ENCODE results near the gene BCL2L15.
A peak's percentile ranks its signal among the peaks of the same experiment; 100 is the strongest.

DNA sequence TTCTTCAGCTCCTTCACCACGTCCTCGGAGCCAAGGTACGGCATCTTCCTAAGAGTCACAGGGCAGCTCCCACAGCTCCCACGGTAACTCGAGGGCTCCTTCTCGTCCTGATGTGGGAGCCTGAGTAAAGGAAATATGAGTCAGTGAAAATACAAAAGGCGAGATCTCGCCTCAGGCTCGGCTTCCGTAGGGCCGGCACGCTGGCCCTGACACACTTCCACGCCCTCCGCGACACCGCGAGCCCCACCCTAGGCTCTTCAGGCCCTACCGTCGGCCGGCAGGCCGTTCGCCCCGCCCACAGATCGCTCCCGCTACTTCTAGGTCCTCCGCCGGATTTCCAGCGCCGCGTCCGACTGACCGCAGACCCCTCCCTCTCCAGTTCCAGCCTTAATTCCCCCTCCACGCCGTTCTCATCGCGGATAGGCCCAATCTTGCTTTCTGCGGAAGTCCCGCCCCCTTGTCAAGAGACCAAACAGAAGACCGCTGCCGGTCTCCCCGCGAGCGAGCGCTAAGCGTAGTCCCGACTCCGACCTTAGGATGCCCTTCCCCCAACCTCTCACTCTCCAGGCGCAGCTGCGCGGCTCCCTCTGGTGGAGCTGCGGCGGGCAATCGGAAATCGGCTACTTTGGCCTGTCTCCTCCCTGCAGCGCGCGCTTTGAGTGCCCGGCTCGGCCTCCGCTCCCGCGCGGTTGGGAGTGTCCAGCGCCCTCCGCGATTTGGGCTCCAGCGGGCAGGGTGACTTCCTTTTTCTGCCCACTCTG is 17.5 kb upstream of the BCL2L15 start, which contains the start of the genes AP4B1 and DCLRE1B:
- TF ChIP-seq POLR2A (IDR thresholded peaks at IDR 0.05; ENCODE audit: low read depth) (peak; percentile 37), CTCF (IDR thresholded peaks at IDR 0.05) (peak; percentile 68 to 80 (median 76))

All from esophagus muscularis mucosa (tissue), 3 donors.